SJCRH30 (cell line): Measurements from ENCODE around the gene TIMP3. TPM values are rescaled to one million over a fixed set of nuclear protein-coding genes. Genes with fewer than 3 reads are reported as not detected.

Source experiments
- DNase-seq, 2 experiments: peaks; one replicate each; pipeline ENCODE4 v3.0.0-alpha.2; 2015 to 2020
- H3K27ac ChIP-seq: fragments of 250-450 bp; sonication (Bioruptor Pico); 2 replicates; pipeline ENCODE4 v1.5.1; 2020; ENCODE audit warnings: mild to moderate bottlenecking, moderate library complexity
- H3K27me3 ChIP-seq: fragments of 250-450 bp; sonication (Bioruptor Pico); 2 replicates; pipeline ENCODE4 v1.5.1; 2020; ENCODE audit warnings: mild to moderate bottlenecking, moderate library complexity
- H3K36me3 ChIP-seq: fragments of 250-450 bp; sonication (Bioruptor Pico); 2 replicates; pipeline ENCODE4 v1.5.1; 2020; ENCODE audit warnings: mild to moderate bottlenecking, moderate library complexity
- H3K4me1 ChIP-seq: fragments of 250-450 bp; sonication (Bioruptor Pico); 2 replicates; pipeline ENCODE4 v1.5.1; 2020; ENCODE audit warnings: mild to moderate bottlenecking, moderate library complexity
- H3K4me3 ChIP-seq: fragments of 250-450 bp; sonication (Bioruptor Pico); 2 replicates; pipeline ENCODE4 v1.5.1; 2020; ENCODE audit warnings: mild to moderate bottlenecking, moderate library complexity
- H3K9me3 ChIP-seq: fragments of 250-450 bp; sonication (Bioruptor Pico); replicated peaks from 2 replicates; pipeline ENCODE4 v1.5.1; 2020; ENCODE audit warnings: mild to moderate bottlenecking, moderate library complexity
- total RNA-seq: library from RNA; depleted of rRNA; stranded (reverse); fragments of >200 nt; shearing (Covaris generic); gene quantifications from 2 replicates; pipeline ENCODE4 v1.2.3, GENCODE V29; 2014

Gene TIMP3
- total RNA-seq, 1 experiment from 2014 or later = 35.0 TPM

- Histone ChIP-seq H3K9me3 (no peaks in the 10 kb centered on the region), H3K4me1 (peaks cover 11% of the 10 kb centered on the region), H3K27ac (no peak overlapping the region), H3K27me3 (no peaks in the 10 kb centered on the region), H3K36me3 (no peaks in the 10 kb centered on the region), H3K4me3 (no peak overlapping the region)
- DNase-seq = no peak
Observed at GRCh38 chr22:32841175-32841574, 39.7 kb downstream of the TIMP3 start.

GRCh38 chr22:32842486-32842885 is 41.0 kb downstream of the TIMP3 start:
- peaks cover 11% of the 10 kb centered on the region for H3K4me1 ChIP-seq
- no peaks in the 10 kb centered on the region for H3K36me3 ChIP-seq
- no peaks in the 10 kb centered on the region for H3K27me3 ChIP-seq
- H3K9me3 ChIP-seq = no peaks in the 10 kb centered on the region
- peak in 1 of 2 experiments; percentile 45 for DNase-seq
- H3K4me3 ChIP-seq = no peak overlapping the region
- H3K27ac ChIP-seq = no peak overlapping the region

- no peaks in the 10 kb centered on the region for H3K36me3 ChIP-seq
- H3K4me3 ChIP-seq = no peak overlapping the region
- no peaks in the 10 kb centered on the region for H3K9me3 ChIP-seq
- no peaks in the 10 kb centered on the region for H3K27me3 ChIP-seq
- no peak overlapping the region for H3K27ac ChIP-seq
- DNase-seq = no peak
- peaks cover 11% of the 10 kb centered on the region for H3K4me1 ChIP-seq
Observed at GRCh38 chr22:32843300-32843699, 41.8 kb downstream of the TIMP3 start.

GRCh38 chr22:32844251-32844650 is 42.7 kb downstream of the TIMP3 start:
- Histone ChIP-seq H3K4me3 (no peak overlapping the region), H3K27ac (no peak overlapping the region), H3K27me3 (no peaks in the 10 kb centered on the region), H3K36me3 (no peaks in the 10 kb centered on the region), H3K4me1 (peaks cover 11% of the 10 kb centered on the region), H3K9me3 (no peaks in the 10 kb centered on the region)
- no peak for DNase-seq

GRCh38 chr22:32846780-32847491 is 45.4 kb downstream of the TIMP3 start:
- H3K27me3 ChIP-seq = no peaks in the 10 kb centered on the region
- no peak overlapping the region for H3K4me3 ChIP-seq
- H3K36me3 ChIP-seq = no peaks in the 10 kb centered on the region
- no peak for DNase-seq
- peaks cover 11% of the 10 kb centered on the region for H3K4me1 ChIP-seq
- no peak overlapping the region for H3K27ac ChIP-seq
- no peaks in the 10 kb centered on the region for H3K9me3 ChIP-seq

- H3K4me1 ChIP-seq = no peaks in the 10 kb centered on the region
- no peaks in the 10 kb centered on the region for H3K9me3 ChIP-seq
- no peak for DNase-seq
- no peak overlapping the region for H3K4me3 ChIP-seq
- no peaks in the 10 kb centered on the region for H3K27me3 ChIP-seq
- H3K27ac ChIP-seq = no peak overlapping the region
- no peaks in the 10 kb centered on the region; the same call in 1 of the 2 replicates for H3K36me3 ChIP-seq
Observed at GRCh38 chr22:32848226-32848625, 46.7 kb downstream of the TIMP3 start.

GRCh38 chr22:32849501-32849900 is 48.0 kb downstream of the TIMP3 start:
- H3K27ac ChIP-seq = no peak overlapping the region
- H3K27me3 ChIP-seq = no peaks in the 10 kb centered on the region
- no peaks in the 10 kb centered on the region for H3K4me1 ChIP-seq
- no peaks in the 10 kb centered on the region for H3K9me3 ChIP-seq
- no peak for DNase-seq
- peaks cover 4% of the 10 kb centered on the region; the same call in 1 of the 2 replicates for H3K36me3 ChIP-seq
- H3K4me3 ChIP-seq = no peak overlapping the region

- Histone ChIP-seq H3K27ac (no peak overlapping the region), H3K9me3 (no peaks in the 10 kb centered on the region), H3K27me3 (no peaks in the 10 kb centered on the region), H3K36me3 (peaks cover 4% of the 10 kb centered on the region; the same call in 1 of the 2 replicates), H3K4me3 (no peak overlapping the region), H3K4me1 (no peaks in the 10 kb centered on the region)
- no peak for DNase-seq
Observed at GRCh38 chr22:32850157-32850556, 48.7 kb downstream of the TIMP3 start.

GRCh38 chr22:32850591-32851517 is 49.3 kb downstream of the TIMP3 start:
- Histone ChIP-seq H3K9me3 (no peaks in the 10 kb centered on the region), H3K36me3 (peaks cover 4% of the 10 kb centered on the region; the same call in 1 of the 2 replicates), H3K27ac (no peak overlapping the region), H3K27me3 (no peaks in the 10 kb centered on the region), H3K4me1 (no peaks in the 10 kb centered on the region), H3K4me3 (no peak overlapping the region)
- no peak for DNase-seq

GRCh38 chr22:32852395-32853251 is 51.1 kb downstream of the TIMP3 start:
- Histone ChIP-seq H3K9me3 (no peaks in the 10 kb centered on the region), H3K27me3 (no peaks in the 10 kb centered on the region), H3K36me3 (peaks cover 4% of the 10 kb centered on the region; the same call in 1 of the 2 replicates), H3K4me3 (no peak overlapping the region), H3K27ac (no peak overlapping the region), H3K4me1 (no peaks in the 10 kb centered on the region)
- DNase-seq = no peak

- no peak for DNase-seq
- Histone ChIP-seq H3K36me3 (peaks cover 4% of the 10 kb centered on the region; the same call in 1 of the 2 replicates), H3K27me3 (no peaks in the 10 kb centered on the region), H3K4me3 (no peak overlapping the region), H3K4me1 (no peaks in the 10 kb centered on the region), H3K9me3 (no peaks in the 10 kb centered on the region), H3K27ac (no peak overlapping the region)
Observed at GRCh38 chr22:32853662-32854061, 52.2 kb downstream of the TIMP3 start.

GRCh38 chr22:32854351-32854804 is 52.9 kb downstream of the TIMP3 start:
- Histone ChIP-seq H3K27me3 (no peaks in the 10 kb centered on the region), H3K36me3 (peaks cover 4% of the 10 kb centered on the region; the same call in 1 of the 2 replicates), H3K4me1 (no peaks in the 10 kb centered on the region), H3K9me3 (no peaks in the 10 kb centered on the region), H3K4me3 (no peak overlapping the region), H3K27ac (no peak overlapping the region)
- DNase-seq = no peak

GRCh38 chr22:32855045-32855756 is 53.7 kb downstream of the TIMP3 start:
- DNase-seq = no peak
- H3K36me3 ChIP-seq = peaks cover 4% of the 10 kb centered on the region; the same call in 1 of the 2 replicates
- no peak overlapping the region for H3K27ac ChIP-seq
- no peaks in the 10 kb centered on the region for H3K4me1 ChIP-seq
- no peaks in the 10 kb centered on the region for H3K27me3 ChIP-seq
- H3K9me3 ChIP-seq = no peaks in the 10 kb centered on the region
- no peak overlapping the region for H3K4me3 ChIP-seq
